Ishikawa (cell line): ENCODE data around the gene KIAA1755.

Source experiments
- CEBPB ChIP-seq: IDR thresholded peaks from 2 replicates; pipeline ENCODE4 v1.6.1; 2012
- CREB1 ChIP-seq: IDR thresholded peaks from 2 replicates; pipeline ENCODE4 v1.6.1; 2012; ENCODE audit warnings: low read depth
- EGR1 ChIP-seq: IDR thresholded peaks from 2 replicates; pipeline ENCODE4 v1.6.1; 2012
- EP300 ChIP-seq: IDR thresholded peaks from 2 replicates; pipeline ENCODE4 v1.6.1; 2012; ENCODE audit warnings: borderline replicate concordance
- FOXM1 ChIP-seq: IDR thresholded peaks from 2 replicates; pipeline ENCODE4 v1.6.1; 2012; ENCODE audit warnings: low read depth, borderline replicate concordance
- MAX ChIP-seq: IDR thresholded peaks from 2 replicates; pipeline ENCODE4 v1.6.1; 2012
- NFIC ChIP-seq: IDR thresholded peaks from 2 replicates; pipeline ENCODE4 v1.6.1; 2012
- RAD21 ChIP-seq: IDR thresholded peaks from 2 replicates; pipeline ENCODE4 v1.6.1; 2012; ENCODE audit warnings: low read depth
- TAF1 ChIP-seq: IDR thresholded peaks from 2 replicates; pipeline ENCODE4 v1.6.1; 2012; ENCODE audit warnings: low read depth, mild to moderate bottlenecking
- TCF12 ChIP-seq: IDR thresholded peaks from 2 replicates; pipeline ENCODE4 v1.6.1; 2012; ENCODE audit warnings: low read depth
- TEAD4 ChIP-seq: IDR thresholded peaks from 2 replicates; pipeline ENCODE4 v1.6.1; 2012
- USF1 ChIP-seq: IDR thresholded peaks from 2 replicates; pipeline ENCODE4 v1.6.1; 2012
- YY1 ChIP-seq: IDR thresholded peaks from 2 replicates; pipeline ENCODE4 v1.6.1; 2012; ENCODE audit warnings: low read depth
- ZBTB7A ChIP-seq: IDR thresholded peaks from 2 replicates; pipeline ENCODE4 v1.6.1; 2012; ENCODE audit warnings: low read depth
- TF ChIP-seq, protein P1 (sequence below): IDR thresholded peaks from 2 replicates; pipeline ENCODE4 v1.6.1; 2012; ENCODE audit warnings: low read depth, mild to moderate bottlenecking

KIAA1755 gene

DNA sequence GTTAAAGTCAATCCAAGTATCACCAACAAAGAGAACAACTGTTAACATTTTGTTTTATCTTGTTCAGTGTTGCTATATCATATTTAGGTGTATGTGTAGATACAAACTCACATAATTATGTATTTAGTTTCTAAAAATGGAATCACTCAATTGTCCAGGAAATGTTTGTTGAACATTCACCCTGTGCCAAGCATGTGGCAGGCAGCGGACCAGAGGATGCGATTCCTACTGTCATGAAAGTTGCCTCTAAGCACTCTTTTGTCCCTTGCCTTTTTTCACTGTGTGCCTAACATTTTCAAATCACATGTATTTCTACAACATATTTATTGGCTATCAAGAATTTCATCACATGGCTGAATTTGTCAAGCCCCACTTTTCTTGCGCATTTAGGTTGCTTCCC is 78.6 kb downstream of the KIAA1755 start:
- TF ChIP-seq TAF1 = no peak
- TF ChIP-seq RAD21 = no peak
- TF ChIP-seq TCF12 = no peak
- TF ChIP-seq MAX = no peak
- TF ChIP-seq EGR1 = no peak
- no peak for TF ChIP-seq CEBPB
- TF ChIP-seq ZBTB7A = no peak
- TF ChIP-seq, protein P1, sequence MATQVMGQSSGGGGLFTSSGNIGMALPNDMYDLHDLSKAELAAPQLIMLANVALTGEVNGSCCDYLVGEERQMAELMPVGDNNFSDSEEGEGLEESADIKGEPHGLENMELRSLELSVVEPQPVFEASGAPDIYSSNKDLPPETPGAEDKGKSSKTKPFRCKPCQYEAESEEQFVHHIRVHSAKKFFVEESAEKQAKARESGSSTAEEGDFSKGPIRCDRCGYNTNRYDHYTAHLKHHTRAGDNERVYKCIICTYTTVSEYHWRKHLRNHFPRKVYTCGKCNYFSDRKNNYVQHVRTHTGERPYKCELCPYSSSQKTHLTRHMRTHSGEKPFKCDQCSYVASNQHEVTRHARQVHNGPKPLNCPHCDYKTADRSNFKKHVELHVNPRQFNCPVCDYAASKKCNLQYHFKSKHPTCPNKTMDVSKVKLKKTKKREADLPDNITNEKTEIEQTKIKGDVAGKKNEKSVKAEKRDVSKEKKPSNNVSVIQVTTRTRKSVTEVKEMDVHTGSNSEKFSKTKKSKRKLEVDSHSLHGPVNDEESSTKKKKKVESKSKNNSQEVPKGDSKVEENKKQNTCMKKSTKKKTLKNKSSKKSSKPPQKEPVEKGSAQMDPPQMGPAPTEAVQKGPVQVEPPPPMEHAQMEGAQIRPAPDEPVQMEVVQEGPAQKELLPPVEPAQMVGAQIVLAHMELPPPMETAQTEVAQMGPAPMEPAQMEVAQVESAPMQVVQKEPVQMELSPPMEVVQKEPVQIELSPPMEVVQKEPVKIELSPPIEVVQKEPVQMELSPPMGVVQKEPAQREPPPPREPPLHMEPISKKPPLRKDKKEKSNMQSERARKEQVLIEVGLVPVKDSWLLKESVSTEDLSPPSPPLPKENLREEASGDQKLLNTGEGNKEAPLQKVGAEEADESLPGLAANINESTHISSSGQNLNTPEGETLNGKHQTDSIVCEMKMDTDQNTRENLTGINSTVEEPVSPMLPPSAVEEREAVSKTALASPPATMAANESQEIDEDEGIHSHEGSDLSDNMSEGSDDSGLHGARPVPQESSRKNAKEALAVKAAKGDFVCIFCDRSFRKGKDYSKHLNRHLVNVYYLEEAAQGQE = no peak
- TF ChIP-seq EP300 = no peak
- TF ChIP-seq TEAD4 = no peak
- no peak for TF ChIP-seq FOXM1
- no peak for TF ChIP-seq YY1
- no peak for TF ChIP-seq NFIC
- no peak for TF ChIP-seq CREB1
- TF ChIP-seq USF1 = no peak

DNA sequence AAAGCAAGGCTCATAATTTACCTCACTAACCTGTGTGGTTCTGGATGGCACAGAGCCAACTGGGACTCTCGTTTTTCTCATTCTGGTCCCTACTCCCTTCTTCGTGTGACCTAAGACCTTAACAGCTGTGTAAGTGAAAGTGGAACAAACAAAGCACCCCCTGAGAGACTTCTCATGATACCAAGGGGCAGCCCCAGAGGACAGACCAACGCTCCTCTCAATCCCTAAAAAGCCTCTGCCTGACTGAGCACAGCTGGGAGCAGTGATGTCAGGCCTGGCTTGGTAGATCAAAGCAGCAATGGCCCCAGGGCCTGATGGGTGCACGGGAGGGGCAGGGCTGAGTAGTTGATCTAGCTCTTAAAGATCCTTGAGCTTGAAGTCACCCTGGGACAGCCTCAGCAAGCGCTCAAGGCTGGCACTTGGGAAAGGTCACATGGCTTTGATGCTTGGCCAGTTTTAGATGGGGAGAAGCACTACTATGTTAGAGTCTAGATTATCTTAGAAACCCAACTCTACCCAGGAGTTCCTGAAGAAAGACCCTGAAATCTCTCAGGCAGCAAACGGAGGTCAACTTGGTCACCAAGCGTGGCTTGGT is 79.2 kb downstream of the KIAA1755 start:
- TF ChIP-seq ZBTB7A (no peak), TCF12 (peak; percentile 98), CREB1 (peak; percentile 64), EGR1 (no peak), RAD21 (peak; percentile 29; the same call in 1 of the 2 replicates), TAF1 (peak; percentile 10; the same call in 1 of the 2 replicates), NFIC (peak; percentile 96), USF1 (peak; percentile 85), TEAD4 (peak; percentile 95), MAX (peak; percentile 72), YY1 (peak; percentile 81), EP300 (peak; percentile 98), CEBPB (peak; percentile 76), FOXM1 (peak; percentile 96)
- TF ChIP-seq, protein P1 = no peak; the same call in 1 of the 2 replicates

GRCh38 chr20:38180781-38181180 is 79.8 kb downstream of the KIAA1755 start:
- no peak for TF ChIP-seq TAF1
- no peak for TF ChIP-seq USF1
- no peak for TF ChIP-seq RAD21
- TF ChIP-seq TEAD4 = peak; percentile 74

GRCh38 chr20:38179846-38180245 is 80.7 kb downstream of the KIAA1755 start:
- TF ChIP-seq YY1 (no peak), USF1 (0 out of 2 replicates have a peak, but pooled peaks have one; percentile 3)

DNA sequence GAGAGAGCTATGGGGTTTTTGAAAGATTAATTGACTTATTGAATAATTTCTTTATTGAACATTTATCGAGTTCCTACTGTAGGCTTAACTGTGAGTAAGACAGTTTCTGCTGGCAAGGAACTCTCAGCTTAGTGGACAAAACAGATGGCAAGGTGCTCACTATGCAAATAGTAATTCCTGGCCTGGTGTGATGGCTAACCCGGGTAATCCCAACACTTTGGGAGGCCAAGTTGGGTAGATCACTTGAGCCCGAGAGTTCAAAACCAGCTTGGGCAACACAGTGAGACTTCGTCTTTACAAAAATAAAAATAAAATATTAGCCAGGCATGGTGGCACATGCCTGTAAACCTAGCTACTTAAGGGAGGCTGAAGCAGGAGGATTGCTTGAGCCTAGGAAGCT is 82.0 kb downstream of the KIAA1755 start:
- TF ChIP-seq, protein P1 = no peak
- TF ChIP-seq RAD21 (no peak), YY1 (no peak), CREB1 (no peak), EP300 (no peak), MAX (no peak), CEBPB (no peak), ZBTB7A (no peak)
